Stimulated activated CD8-positive, alpha-beta memory T cell treated with anti-CD3 and anti-CD28 coated beads, Interleukin-15, amount 100 ng/mL, for 1 hour (primary cell): Measurements from ENCODE around the gene TXNDC11.
"Not testable (repeated sequence)": the region's sequence is repeated elsewhere in the genome, so short reads cannot be mapped to it uniquely, and the experiment has no call there.

Source experiments
- DNase-seq: peaks from one replicate; pipeline ENCODE4 v3.0.0-alpha.2; 2020; ENCODE audit warnings: low read depth

The TXNDC11 gene, protein sequence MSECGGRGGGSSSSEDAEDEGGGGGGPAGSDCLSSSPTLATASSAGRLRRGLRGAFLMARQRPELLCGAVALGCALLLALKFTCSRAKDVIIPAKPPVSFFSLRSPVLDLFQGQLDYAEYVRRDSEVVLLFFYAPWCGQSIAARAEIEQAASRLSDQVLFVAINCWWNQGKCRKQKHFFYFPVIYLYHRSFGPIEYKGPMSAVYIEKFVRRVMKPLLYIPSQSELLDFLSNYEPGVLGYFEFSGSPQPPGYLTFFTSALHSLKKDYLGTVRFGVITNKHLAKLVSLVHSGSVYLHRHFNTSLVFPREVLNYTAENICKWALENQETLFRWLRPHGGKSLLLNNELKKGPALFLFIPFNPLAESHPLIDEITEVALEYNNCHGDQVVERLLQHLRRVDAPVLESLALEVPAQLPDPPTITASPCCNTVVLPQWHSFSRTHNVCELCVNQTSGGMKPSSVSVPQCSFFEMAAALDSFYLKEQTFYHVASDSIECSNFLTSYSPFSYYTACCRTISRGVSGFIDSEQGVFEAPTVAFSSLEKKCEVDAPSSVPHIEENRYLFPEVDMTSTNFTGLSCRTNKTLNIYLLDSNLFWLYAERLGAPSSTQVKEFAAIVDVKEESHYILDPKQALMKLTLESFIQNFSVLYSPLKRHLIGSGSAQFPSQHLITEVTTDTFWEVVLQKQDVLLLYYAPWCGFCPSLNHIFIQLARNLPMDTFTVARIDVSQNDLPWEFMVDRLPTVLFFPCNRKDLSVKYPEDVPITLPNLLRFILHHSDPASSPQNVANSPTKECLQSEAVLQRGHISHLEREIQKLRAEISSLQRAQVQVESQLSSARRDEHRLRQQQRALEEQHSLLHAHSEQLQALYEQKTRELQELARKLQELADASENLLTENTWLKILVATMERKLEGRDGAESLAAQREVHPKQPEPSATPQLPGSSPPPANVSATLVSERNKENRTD

GRCh38 chr16:11742536-11743307 is at the start of gene TXNDC11:
Gene TXNDC11, minus strand, starts transcription at chr16:11742857. Its CDS starts 127 bp downstream, at chr16:11742730.
- DNase-seq = peak; percentile 100

DNA sequence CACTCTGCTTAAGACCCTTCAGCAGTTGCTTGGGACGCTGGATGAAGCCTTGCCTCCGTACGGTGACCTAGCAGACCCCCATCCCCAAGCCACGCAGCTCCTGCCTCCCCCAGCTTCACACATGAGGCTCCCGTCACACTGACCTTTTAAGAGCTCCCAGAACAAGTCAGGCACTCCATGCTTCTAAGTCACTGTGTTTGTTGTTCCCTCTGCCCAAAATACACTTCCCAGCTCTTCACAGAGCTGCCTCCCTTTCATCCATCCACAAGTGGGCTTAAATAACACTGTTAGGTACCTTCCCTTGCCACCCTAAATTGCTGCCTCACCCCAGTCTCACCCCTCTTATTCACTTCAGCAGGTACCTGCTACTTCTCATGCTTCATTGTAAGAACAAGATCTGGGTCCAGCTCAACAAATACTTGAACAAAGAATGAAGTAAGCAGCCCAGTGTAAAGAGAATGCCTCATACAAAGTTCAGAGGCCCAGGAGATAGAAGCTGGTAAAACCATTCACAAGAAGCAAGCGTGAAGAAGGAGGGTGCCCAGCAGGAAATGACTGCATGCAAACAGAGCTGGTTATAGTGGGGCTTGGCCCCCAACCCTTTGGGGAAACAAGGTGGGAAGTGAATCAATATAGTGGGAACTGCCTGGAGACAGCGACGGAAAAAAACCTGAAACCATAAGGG is 48.6 kb upstream of the TXNDC11 start:
- DNase-seq = no peak

DNA sequence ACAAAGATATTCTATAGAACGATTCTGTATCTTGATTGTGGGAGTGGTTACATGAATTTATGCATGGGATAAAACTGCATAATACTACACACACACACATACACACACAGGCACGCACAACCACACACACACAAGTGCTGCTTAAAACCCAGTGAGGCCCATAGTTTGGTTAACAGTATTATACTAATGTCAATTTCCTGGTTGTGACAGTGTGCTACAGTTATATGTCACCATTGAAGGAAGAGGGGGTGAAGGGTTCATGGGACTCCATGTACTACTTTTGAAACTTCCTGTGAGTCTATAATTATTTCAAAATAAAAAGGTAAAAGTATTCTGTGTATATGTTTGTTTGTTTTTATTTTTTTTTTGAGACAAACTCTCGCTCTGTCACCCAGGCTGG is 46.3 kb upstream of the TXNDC11 start:
- DNase-seq = no peak

DNA sequence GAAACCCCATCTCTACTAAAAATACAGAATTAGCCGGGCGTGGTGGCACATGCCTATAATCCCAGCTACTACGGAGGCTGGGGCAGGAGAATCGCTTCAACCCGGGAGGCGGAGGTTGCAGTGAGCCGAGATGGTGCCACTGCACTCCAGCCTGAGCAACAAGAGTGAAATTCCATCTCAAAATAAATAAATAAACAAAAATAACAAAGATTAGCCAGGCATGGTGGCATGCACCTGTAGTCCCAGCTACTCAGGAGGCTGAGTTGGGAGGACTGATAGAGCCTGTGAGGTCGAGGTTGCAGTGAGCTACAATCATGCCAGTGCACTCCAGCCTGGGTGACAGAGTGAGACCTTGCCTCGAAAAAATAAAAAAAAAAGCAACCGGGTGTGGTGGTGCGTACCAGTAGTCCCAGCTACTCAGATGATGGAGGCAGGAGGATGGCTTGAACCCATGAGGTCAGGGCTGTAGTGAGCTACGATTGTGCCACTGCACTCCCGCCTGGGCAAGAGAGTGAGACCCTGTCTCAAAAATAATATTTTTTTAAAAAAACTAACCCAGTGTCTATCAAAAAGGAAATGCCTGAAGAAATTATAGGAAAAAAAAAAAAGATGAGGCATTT is 42.4 kb upstream of the TXNDC11 start:
- not testable (repeated sequence) for DNase-seq

DNA sequence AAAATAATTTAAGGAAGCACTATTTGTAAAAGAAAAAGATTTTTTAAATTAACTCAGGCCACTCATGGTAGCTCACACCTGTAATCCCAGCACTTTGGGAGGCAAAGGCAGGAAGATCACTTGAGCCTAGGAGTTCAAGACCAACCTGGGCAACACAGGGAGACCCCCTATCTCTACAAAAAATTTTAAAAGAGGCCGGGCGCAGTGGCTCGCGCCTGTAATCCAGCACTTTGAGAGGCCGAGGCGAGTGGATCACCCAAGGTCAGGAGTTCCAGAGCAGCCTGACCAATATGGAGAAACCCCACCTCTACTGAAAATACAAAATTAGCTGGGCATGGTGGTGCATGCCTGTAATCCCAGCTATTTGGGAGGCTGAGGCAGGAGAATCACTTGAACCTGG is 41.7 kb upstream of the TXNDC11 start:
- not testable (repeated sequence) for DNase-seq

DNA sequence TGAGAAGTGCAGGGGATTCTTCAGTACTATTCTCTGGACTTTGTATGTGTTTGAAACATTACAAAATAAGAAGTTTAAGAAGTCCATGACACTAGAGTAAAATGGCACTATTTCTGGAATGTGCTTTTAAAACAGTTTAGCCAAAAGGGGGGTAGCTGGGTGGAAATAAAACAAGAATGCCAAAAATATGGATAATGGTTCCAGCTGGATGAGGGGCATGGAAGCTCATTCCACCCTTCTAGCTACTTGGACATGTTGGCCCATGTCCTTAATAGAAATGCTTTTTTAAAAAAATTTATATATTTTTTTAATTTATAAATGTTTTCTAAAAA is 41.3 kb upstream of the TXNDC11 start:
- DNase-seq = no peak

DNA sequence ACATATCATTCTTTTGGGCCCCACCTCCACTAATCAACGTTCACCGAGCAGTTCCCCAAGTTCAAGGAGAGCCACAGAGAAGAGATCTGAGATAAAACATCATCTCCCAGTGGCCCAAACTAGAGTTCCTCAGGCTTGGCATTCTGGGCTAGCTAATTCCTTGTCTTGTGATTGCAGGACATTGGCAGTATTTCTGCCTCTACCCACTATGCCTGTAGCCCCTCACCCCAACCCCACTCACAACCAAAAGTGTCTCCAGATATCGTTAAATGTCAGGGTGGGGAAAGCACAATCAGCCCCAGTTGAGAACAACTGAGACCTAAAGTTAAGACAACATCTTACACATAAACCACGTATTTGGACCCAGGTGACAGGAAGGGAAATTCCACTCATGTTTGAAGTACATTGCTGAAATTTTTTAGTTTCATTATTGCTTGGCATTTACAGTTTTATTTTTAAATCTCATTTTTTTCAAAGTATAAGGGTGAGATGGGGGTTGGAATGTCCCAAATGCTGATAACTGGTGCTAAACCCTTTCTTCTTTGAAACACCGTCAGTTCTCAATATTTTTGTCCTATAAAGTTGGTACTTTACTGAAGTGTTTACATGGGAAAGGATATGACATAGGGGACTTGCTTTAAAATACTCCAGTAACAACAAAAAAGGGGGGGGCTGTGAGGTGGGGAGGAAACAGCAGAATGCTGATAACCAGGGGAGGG is 40.8 kb upstream of the TXNDC11 start:
- no peak for DNase-seq

- DNase-seq = no peak
These were observed 39.1 kb upstream of the TXNDC11 start for GRCh38 chr16:11781773-11782172.

DNA sequence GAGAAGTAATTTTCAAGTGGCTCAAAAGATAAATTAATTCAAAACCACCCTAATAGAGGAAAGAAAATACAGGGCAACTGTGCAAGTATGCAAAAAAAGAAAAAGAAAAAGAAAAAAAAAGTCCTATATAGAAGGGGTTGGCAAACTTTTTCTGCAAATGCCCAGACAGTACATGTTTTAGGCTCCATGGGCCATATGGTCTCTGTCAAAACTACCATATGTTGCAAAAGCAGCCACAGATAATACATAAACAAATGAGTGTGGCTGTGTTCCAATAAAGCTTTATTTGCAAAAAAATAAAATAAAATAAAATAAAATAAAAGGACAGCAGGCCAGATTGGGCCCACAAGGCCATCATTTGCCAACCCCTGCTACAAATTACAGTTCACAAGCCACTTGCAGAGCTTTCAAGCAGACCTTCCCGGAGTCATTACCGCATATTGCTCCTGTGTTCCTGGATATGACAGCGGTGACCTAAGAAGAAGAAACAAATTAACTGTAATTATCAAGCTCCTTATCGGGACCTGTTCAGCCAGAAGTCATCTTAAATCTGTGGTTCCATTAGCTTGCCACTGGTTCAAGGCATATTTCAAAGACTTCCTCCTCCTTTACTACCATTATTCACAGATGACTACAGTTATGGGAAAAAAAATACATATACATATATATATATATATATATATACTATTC is 38.5 kb upstream of the TXNDC11 start:
- DNase-seq = no peak

DNA sequence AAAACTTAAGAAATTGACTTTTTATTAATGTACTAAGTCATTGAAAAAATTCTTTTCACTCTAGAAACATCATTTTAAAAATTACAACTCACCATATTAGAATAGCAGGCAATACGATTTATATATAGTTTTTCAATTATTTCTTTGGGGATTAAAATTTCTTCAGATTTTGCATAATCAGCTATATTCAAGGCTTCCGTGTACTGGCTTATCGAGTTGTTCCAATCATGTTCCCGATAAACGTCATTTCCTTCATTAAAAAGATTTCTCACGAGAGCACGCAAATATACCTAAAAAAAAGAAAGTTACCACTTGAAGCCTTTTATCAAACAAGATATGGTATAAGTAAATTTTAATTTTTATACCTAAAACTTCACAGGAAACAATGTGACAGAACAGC is 36.4 kb upstream of the TXNDC11 start:
- no peak for DNase-seq

DNA sequence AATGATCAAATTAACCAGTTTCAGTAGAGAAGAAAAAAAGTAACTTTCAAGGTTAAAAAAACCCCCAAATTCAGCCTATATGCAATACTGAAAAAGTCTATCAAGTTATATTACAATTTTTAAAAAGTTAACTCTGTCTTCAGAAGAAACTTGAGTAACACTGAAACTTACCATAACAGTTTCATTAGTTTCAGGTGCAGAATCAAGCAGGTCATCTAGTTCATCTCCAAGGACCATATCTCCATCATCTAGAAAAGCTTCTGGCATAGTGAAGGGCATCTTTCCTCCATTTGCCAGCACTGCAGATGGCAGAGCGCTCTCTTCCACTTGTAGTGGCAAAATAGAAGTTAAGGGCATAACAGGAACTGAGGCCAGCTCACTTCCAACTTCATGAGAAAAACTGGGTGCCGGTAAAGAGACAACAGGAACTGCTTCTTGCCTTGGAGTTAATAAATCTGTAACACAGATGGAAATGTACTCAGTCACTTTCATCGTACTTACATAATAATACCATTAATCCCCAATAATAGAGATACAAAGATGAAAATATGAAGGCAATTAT is 31.5 kb upstream of the TXNDC11 start:
- no peak for DNase-seq

- no peak for DNase-seq
These were observed 26.2 kb upstream of the TXNDC11 start for GRCh38 chr16:11768849-11769248.

DNA sequence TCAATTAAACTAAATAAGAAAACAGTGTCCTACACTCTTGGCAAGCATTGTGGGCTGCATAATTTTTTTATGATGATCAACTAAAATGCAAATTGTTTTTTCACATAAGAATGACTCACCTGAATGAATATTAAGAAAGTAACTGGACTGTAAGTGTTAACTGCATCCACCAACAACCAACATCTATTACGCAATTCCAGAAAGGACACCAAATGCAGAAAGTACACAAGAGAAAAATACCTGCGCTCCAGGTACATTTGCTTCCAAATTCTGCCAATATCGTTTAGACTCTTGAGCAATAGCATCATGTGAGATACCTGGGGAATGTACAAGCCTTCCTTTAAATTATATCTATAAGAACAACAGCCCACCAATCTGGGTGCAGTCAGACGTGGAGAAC is 19.8 kb upstream of the TXNDC11 start:
- DNase-seq = no peak

DNA sequence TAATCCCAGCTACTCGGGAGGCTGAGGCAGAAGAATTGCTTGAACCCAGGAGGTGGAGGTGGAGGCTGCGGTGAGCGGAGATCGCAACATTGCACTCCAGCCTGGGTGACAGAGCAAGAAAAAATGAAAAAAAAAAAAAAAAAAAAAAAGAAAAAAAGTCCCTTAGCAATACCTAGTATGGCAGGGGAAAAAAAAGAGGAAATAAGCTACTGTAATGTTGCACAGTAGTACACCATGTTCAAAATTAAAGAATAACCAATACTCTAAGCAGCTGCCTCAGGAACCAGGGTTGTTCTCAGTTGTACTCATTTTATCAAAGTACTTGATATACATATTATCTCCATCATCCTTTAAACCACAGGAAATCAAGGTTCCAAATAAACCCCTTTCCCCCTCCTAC is 17.3 kb upstream of the TXNDC11 start:
- no peak for DNase-seq

- DNase-seq = no peak
These were observed 16.6 kb upstream of the TXNDC11 start for GRCh38 chr16:11759163-11759834.

- DNase-seq = no peak
These were observed 15.3 kb upstream of the TXNDC11 start for GRCh38 chr16:11757671-11758545.

- no peak for DNase-seq
These were observed 13.6 kb upstream of the TXNDC11 start for GRCh38 chr16:11756248-11756647.
